Stimulated activated CD8-positive, alpha-beta memory T cell treated with anti-CD3 and anti-CD28 coated beads, Interleukin-4, amount 100 ng/mL, for 1 hour (primary cell): ENCODE measurements around the gene PSMB9.
A peak's percentile ranks its signal among the peaks of the same experiment; 100 is the strongest.

Experiments
- DNase-seq, 2 donors: peaks; one replicate each; pipeline ENCODE4 v3.0.0-alpha.2; 2020; ENCODE audit warnings: low read depth in 2 of 2, low spot score in 1 of 2

Gene PSMB9

GRCh38 chr6:32839356-32839755 lies 14.6 kb upstream of the PSMB9 start:
- DNase-seq = no peak

GRCh38 chr6:32840604-32841246 lies 13.3 kb upstream of the PSMB9 start:
- DNase-seq = no peak

- no peak for DNase-seq
These were observed 11.9 kb upstream of the PSMB9 start for GRCh38 chr6:32842021-32842650.

- DNase-seq = no peak
These were observed 11.3 kb upstream of the PSMB9 start for GRCh38 chr6:32842690-32843089.

- DNase-seq = no peak
These were observed 10.5 kb upstream of the PSMB9 start for GRCh38 chr6:32843331-32843978.

- peak; percentile 96 to 99 for DNase-seq
These were observed 9.8 kb upstream of the PSMB9 start, which contains the start of gene PSMB8 for GRCh38 chr6:32843979-32844838. Gene PSMB8, minus strand, starts transcription at chr6:32844047. Its CDS starts 51 bp downstream, at chr6:32843996.

GRCh38 chr6:32844839-32845383 lies 9.1 kb upstream of the PSMB9 start:
- no peak for DNase-seq

GRCh38 chr6:32845384-32845884 lies 8.6 kb upstream of the PSMB9 start:
- DNase-seq = peak in 1 of 2 donors; percentile 25

GRCh38 chr6:32847004-32847403 lies 7.0 kb upstream of the PSMB9 start:
- no peak for DNase-seq

- DNase-seq = no peak
These were observed 6.2 kb upstream of the PSMB9 start for GRCh38 chr6:32847795-32848194.

GRCh38 chr6:32849126-32849525 lies 4.9 kb upstream of the PSMB9 start:
- DNase-seq = no peak

GRCh38 chr6:32851025-32851424 lies 3.0 kb upstream of the PSMB9 start:
- DNase-seq = no peak

GRCh38 chr6:32852018-32852843 lies 1.8 kb upstream of the PSMB9 start:
- DNase-seq = no peak

GRCh38 chr6:32852844-32853540 lies 1.0 kb upstream of the PSMB9 start:
- peak in 1 of 2 donors; percentile 20 for DNase-seq

- peak in 1 of 2 donors; percentile 35 for DNase-seq
These were observed 585 bp downstream of the PSMB9 start for GRCh38 chr6:32854376-32855178.

- no peak for DNase-seq
These were observed 1.6 kb downstream of the PSMB9 start for GRCh38 chr6:32855467-32856174.

GRCh38 chr6:32857156-32857891 lies 3.3 kb downstream of the PSMB9 start:
- DNase-seq = no peak
